ENCODE results near the gene CYP19A1. TPM values are rescaled to one million over a fixed set of nuclear protein-coding genes. Genes with fewer than 3 reads are reported as not detected.
"Not testable (repeated sequence)": the region's sequence is repeated elsewhere in the genome, so short reads cannot be mapped to it uniquely, and the experiment has no call there.

CYP19A1 gene
- total RNA-seq, 4 donors from 2014 or later: 0.38 TPM; not detected in 3

DNA sequence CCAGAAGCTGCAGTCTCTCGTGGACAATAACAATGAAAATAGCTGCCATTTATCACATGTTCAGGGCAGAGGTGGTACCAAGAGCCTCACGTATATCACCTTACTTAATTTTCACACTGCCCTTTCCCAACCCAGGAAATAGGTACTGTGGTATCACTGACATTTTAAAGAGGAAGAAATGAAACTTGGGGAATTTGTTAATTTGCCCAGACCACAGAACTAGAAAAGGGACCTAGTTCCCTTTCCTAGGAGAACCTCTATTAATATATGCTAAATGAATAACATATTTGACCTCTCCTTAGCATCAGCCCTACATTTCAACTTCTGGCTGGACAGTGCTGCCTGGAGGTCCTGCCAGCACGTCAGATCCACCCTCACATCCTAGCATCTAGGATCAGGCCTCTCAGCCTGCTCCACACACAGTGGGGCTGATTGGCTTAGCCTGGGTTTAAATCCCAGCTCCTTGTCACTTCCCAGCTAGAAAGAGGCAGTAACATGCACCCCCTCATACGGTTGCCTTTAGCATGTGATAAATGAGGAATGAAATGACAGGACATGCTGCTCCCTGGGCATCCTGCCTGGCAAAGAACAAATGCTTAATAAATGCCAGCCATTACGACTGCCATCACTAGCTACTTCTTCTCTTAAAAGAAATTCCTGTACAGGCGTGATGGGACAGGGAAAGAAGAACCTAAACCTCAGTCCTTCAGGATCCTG is 148.6 kb downstream of the CYP19A1 start:
- no peak for DNase-seq
- Histone ChIP-seq H3K9me3 (no peaks in the 10 kb centered on the region), H3K36me3 (no peaks in the 10 kb centered on the region), H3K27me3 (peaks cover 0 to 20% (median 0%) of the 10 kb centered on the region in 4 donors), H3K4me3 (no peak overlapping the region), H3K4me1 (peaks cover 0 to 32% (median 17%) of the 10 kb centered on the region in 3 donors), H3K27ac (peak overlapping the region in 1 of 4 donors; percentile 6)
- intact Hi-C loops (cut with DNase I): no loop called here
- TF ChIP-seq CTCF (IDR thresholded peaks at IDR 0.05) (no peak), POLR2A (IDR thresholded peaks at IDR 0.05) (no peak)
- 44 to 50% methylated on average over 5 to 6 of the region's 6 CpGs for WGBS, 2 donors

- H3K36me3 ChIP-seq; H3K4me3 ChIP-seq; H3K9me3 ChIP-seq; DNase-seq; H3K27ac ChIP-seq; intact Hi-C loops (cut with DNase I): not testable (repeated sequence)
- Histone ChIP-seq H3K4me1 (peaks cover 0 to 32% (median 17%) of the 10 kb centered on the region in 3 donors), H3K27me3 (peaks cover 0 to 10% (median 0%) of the 10 kb centered on the region in 4 donors)
- 55 to 68% methylated on average over 2 to 4 of the region's 6 CpGs for WGBS, 2 donors
These were observed 149.6 kb downstream of the CYP19A1 start for GRCh38 chr15:51188791-51189190.

GRCh38 chr15:51186891-51187290 is 151.5 kb downstream of the CYP19A1 start:
- Histone ChIP-seq H3K9me3 (no peaks in the 10 kb centered on the region), H3K27ac (no peak overlapping the region), H3K4me1 (peaks cover 0 to 19% (median 11%) of the 10 kb centered on the region in 3 donors), H3K27me3 (no peaks in the 10 kb centered on the region), H3K4me3 (no peak overlapping the region), H3K36me3 (no peaks in the 10 kb centered on the region)
- intact Hi-C loops (cut with DNase I): no loop called here
- DNase-seq: no peak
- 55 to 79% methylated on average over 4 of the region's 4 CpGs for WGBS, 2 donors
- TF ChIP-seq CTCF (IDR thresholded peaks at IDR 0.05): no peak
- no peak for TF ChIP-seq POLR2A (IDR thresholded peaks at IDR 0.05)

GRCh38 chr15:51186181-51186705 is 152.2 kb downstream of the CYP19A1 start:
- TF ChIP-seq CTCF (IDR thresholded peaks at IDR 0.05) (no peak), POLR2A (IDR thresholded peaks at IDR 0.05) (no peak)
- Histone ChIP-seq H3K27me3 (no peaks in the 10 kb centered on the region), H3K4me1 (peaks cover 0 to 15% (median 9%) of the 10 kb centered on the region in 3 donors), H3K9me3 (no peaks in the 10 kb centered on the region), H3K27ac (no peak overlapping the region), H3K36me3 (no peaks in the 10 kb centered on the region), H3K4me3 (no peak overlapping the region)
- intact Hi-C loops (cut with DNase I): no loop called here
- 38 to 61% methylated on average over 4 to 5 of the region's 5 CpGs for WGBS, 2 donors
- no peak for DNase-seq

GRCh38 chr15:51185213-51186159 is 152.9 kb downstream of the CYP19A1 start:
- Histone ChIP-seq H3K27me3 (no peaks in the 10 kb centered on the region), H3K4me1 (peaks cover 0 to 10% (median 7%) of the 10 kb centered on the region in 3 donors), H3K27ac (no peak overlapping the region), H3K4me3 (no peak overlapping the region), H3K9me3 (no peaks in the 10 kb centered on the region), H3K36me3 (no peaks in the 10 kb centered on the region)
- no peak for DNase-seq
- intact Hi-C loops (cut with DNase I): no loop called here
- 63 to 65% methylated on average over 12 of the region's 12 CpGs for WGBS, 2 donors
- TF ChIP-seq CTCF (IDR thresholded peaks at IDR 0.05) (no peak), POLR2A (IDR thresholded peaks at IDR 0.05) (no peak)

All from esophagus squamous epithelium (tissue), 5 donors.